H9 (cell line): Measurements from ENCODE around the gene CENPP. TPM values are rescaled to one million over a fixed set of nuclear protein-coding genes. Genes with fewer than 3 reads are reported as not detected.

Experiments
- DNase-seq: peaks from one replicate; pipeline ENCODE4 v3.0.0-alpha.2; 2017
- H2AFZ ChIP-seq: one replicate; pipeline ENCODE4 v1.6.1; 2013; ENCODE audit warnings: mild to moderate bottlenecking, low read length, control low read depth, moderate library complexity
- H2AK5ac ChIP-seq: 2 replicates; pipeline ENCODE4 v1.6.1; 2013; ENCODE audit warnings: low read length, control low read depth, mixed read lengths; ENCODE audit not compliant: insufficient read length
- H2BK120ac ChIP-seq: one replicate; pipeline ENCODE4 v1.6.1; 2013; ENCODE audit warnings: low read depth, mild to moderate bottlenecking, low read length, control low read depth, inconsistent platforms; ENCODE audit not compliant: poor library complexity, severe bottlenecking
- H2BK12ac ChIP-seq: 2 replicates; pipeline ENCODE4 v1.6.1; 2013; ENCODE audit warnings: low read length, control low read depth, mixed read lengths, low read depth; ENCODE audit not compliant: insufficient read length
- H2BK15ac ChIP-seq: 2 replicates; pipeline ENCODE4 v1.6.1; 2013; ENCODE audit warnings: low read depth, low read length, control low read depth
- H2BK20ac ChIP-seq: one replicate; pipeline ENCODE4 v1.6.1; 2013; ENCODE audit warnings: low read depth, mild to moderate bottlenecking, low read length, control low read depth, inconsistent platforms; ENCODE audit not compliant: poor library complexity, severe bottlenecking
- H2BK5ac ChIP-seq: 2 replicates; pipeline ENCODE4 v1.6.1; 2013; ENCODE audit warnings: low read length, control low read depth, mixed read lengths; ENCODE audit not compliant: insufficient read length
- H3K14ac ChIP-seq: 2 replicates; pipeline ENCODE4 v1.6.1; 2013; ENCODE audit warnings: low read length, control low read depth; ENCODE audit not compliant: insufficient read depth
- H3K18ac ChIP-seq: 2 replicates; pipeline ENCODE4 v1.6.1; 2013; ENCODE audit warnings: low read depth, mild to moderate bottlenecking, mixed read lengths, low read length, control low read depth; ENCODE audit not compliant: insufficient read length
- H3K23ac ChIP-seq: 2 replicates; pipeline ENCODE4 v1.6.1; 2013; ENCODE audit warnings: low read length, control low read depth, mixed read lengths, low read depth; ENCODE audit not compliant: insufficient read length
- H3K23me2 ChIP-seq: 2 replicates; pipeline ENCODE4 v1.6.1; 2013; ENCODE audit warnings: low read depth, mild to moderate bottlenecking, mixed read lengths, low read length, control low read depth; ENCODE audit not compliant: insufficient read length, poor library complexity, severe bottlenecking
- H3K27ac ChIP-seq: 2 replicates; pipeline ENCODE4 v1.5.1; 2013; ENCODE audit warnings: low read length, control low read depth, mixed read lengths, low read depth; ENCODE audit not compliant: insufficient read length
- H3K27me3 ChIP-seq: 2 replicates; pipeline ENCODE4 v1.6.1; 2013; ENCODE audit warnings: low read length, control low read depth, inconsistent platforms; ENCODE audit not compliant: insufficient read depth
- H3K4ac ChIP-seq: 2 replicates; pipeline ENCODE4 v1.6.1; 2013; ENCODE audit warnings: low read depth, mild to moderate bottlenecking, control low read depth, inconsistent platforms, low read length, moderate library complexity
- H3K4me1 ChIP-seq: 2 replicates; pipeline ENCODE4 v1.6.1; 2013; ENCODE audit warnings: low read length, control low read depth, inconsistent platforms; ENCODE audit not compliant: insufficient read depth
- H3K4me2 ChIP-seq: 2 replicates; pipeline ENCODE4 v1.6.1; 2013; ENCODE audit warnings: low read length, control low read depth, mixed read lengths; ENCODE audit not compliant: insufficient read length, insufficient read depth
- H3K56ac ChIP-seq: 2 replicates; pipeline ENCODE4 v1.6.1; 2013; ENCODE audit warnings: low read depth, mild to moderate bottlenecking, mixed read lengths, low read length, control low read depth; ENCODE audit not compliant: insufficient read length
- H3K79me1 ChIP-seq: 2 replicates; pipeline ENCODE4 v1.6.1; 2013; ENCODE audit warnings: low read depth, mild to moderate bottlenecking, moderate library complexity, low read length, control low read depth, inconsistent platforms; ENCODE audit not compliant: insufficient read depth, poor library complexity, severe bottlenecking
- H3K79me2 ChIP-seq: 2 replicates; pipeline ENCODE4 v1.6.1; 2013; ENCODE audit warnings: low read length, control low read depth, inconsistent platforms; ENCODE audit not compliant: insufficient read depth
- H3K9ac ChIP-seq: 2 replicates; pipeline ENCODE4 v1.6.1; 2013; ENCODE audit warnings: low read length, control low read depth, mixed read lengths; ENCODE audit not compliant: insufficient read length; ENCODE audit errors: extremely low read depth
- H3K9me3 ChIP-seq: one replicate; pipeline ENCODE4 v1.6.1; 2013; ENCODE audit warnings: low read depth, low read length, inconsistent platforms; ENCODE audit not compliant: control insufficient read depth
- H3T11ph ChIP-seq: one replicate; pipeline ENCODE4 v1.6.1; 2013; ENCODE audit warnings: mild to moderate bottlenecking, low read length, control low read depth, inconsistent platforms
- H4K20me1 ChIP-seq: one replicate; pipeline ENCODE4 v1.6.1; 2013; ENCODE audit not compliant: control insufficient read depth, insufficient read length, insufficient read depth
- H4K5ac ChIP-seq: 2 replicates; pipeline ENCODE4 v1.6.1; 2013; ENCODE audit warnings: low read depth, mild to moderate bottlenecking, mixed read lengths, low read length, control low read depth; ENCODE audit not compliant: insufficient read length
- H4K8ac ChIP-seq: replicated peaks from 2 replicates; pipeline ENCODE4 v1.6.1; 2013; ENCODE audit warnings: low read length, control low read depth, mixed read lengths, low read depth; ENCODE audit not compliant: insufficient read length
- H4K91ac ChIP-seq: 2 replicates; pipeline ENCODE4 v1.6.1; 2013; ENCODE audit warnings: low read depth, mild to moderate bottlenecking, moderate library complexity, mixed read lengths, low read length, control low read depth; ENCODE audit not compliant: insufficient read length
- H3K27ac Mint-ChIP-seq, 3 experiments: 2 replicates in 2 of 3; 3 replicates in 1 of 3; pipeline ENCODE4 v1.8.0; 2020 to 2021; ENCODE audit warnings: mixed read lengths in 3 of 3, mild to moderate bottlenecking in 1 of 3, moderate library complexity in 1 of 3
- H3K27me3 Mint-ChIP-seq: 2 replicates; pipeline ENCODE4 v1.8.0; 2021; ENCODE audit warnings: low read depth, mild to moderate bottlenecking, moderate library complexity, mixed read lengths
- H3K36me3 Mint-ChIP-seq, 3 experiments: 2 replicates in 2 of 3; 3 replicates in 1 of 3; pipeline ENCODE4 v1.8.0; 2020 to 2021; ENCODE audit warnings: low read depth in 3 of 3, mixed read lengths in 3 of 3; ENCODE audit not compliant: insufficient read depth in 1 of 3
- H3K4me1 Mint-ChIP-seq, 2 experiments: 2 replicates each; pipeline ENCODE4 v1.8.0; 2020; ENCODE audit warnings: mixed read lengths in 2 of 2
- H3K4me3 Mint-ChIP-seq, 2 experiments: 2 replicates in 1 of 2; 3 replicates in 1 of 2; pipeline ENCODE4 v1.8.0; 2020 to 2021; ENCODE audit warnings: mild to moderate bottlenecking in 2 of 2, mixed read lengths in 2 of 2, moderate library complexity in 1 of 2
- H3K9me3 Mint-ChIP-seq, 2 experiments: 2 replicates in 1 of 2; 3 replicates in 1 of 2; pipeline ENCODE4 v1.8.0; 2020; ENCODE audit warnings: mild to moderate bottlenecking in 2 of 2, mixed read lengths in 2 of 2, moderate library complexity in 1 of 2
- CTCF ChIP-seq: fragments of 200-600 bp; sonication (generic); conservative IDR thresholded peaks from 3 replicates; pipeline ENCODE4 v1.8.0; 2021; ENCODE audit warnings: antibody characterized with exemption, mild to moderate bottlenecking
- WGBS: extraction: QIAGEN DNeasy Blood & Tissue Kit; methylation state at CpG from one replicate; pipeline ENCODE4 v1.1.7; 2013; ENCODE audit warnings: missing lambda C conversion rate, low lambda C conversion rate, mixed read lengths; ENCODE audit not compliant: insufficient read length; ENCODE audit errors: extremely low coverage; 5-methylcytosine and 5-hydroxymethylcytosine counted together
- total RNA-seq: library from RNA; stranded (reverse); gene quantifications from 2 replicates; pipeline ENCODE4 v1.2.1, GENCODE V29; 2021

The CENPP gene
- total RNA-seq, 1 experiment from 2014 or later, result 9.1 TPM

GRCh38 chr9:92507496-92507895, 181.7 kb downstream of the CENPP start:
- Histone ChIP-seq H2AK5ac (no peak overlapping the region), H3K14ac (no peak overlapping the region), H3K23ac (no peak overlapping the region), H2BK20ac (no peak overlapping the region), H3K27ac (no peak overlapping the region), H3K23me2 (no peaks in the 10 kb centered on the region), H3K9me3 (no peaks in the 10 kb centered on the region), H2AFZ (no peak overlapping the region), H3T11ph (no peak overlapping the region), H2BK5ac (no peak overlapping the region), H3K4me2 (no peak overlapping the region), H2BK12ac (no peak overlapping the region), H4K91ac (no peak overlapping the region), H3K56ac (no peak overlapping the region), H4K5ac (no peak overlapping the region), H4K8ac (no peak overlapping the region), H3K18ac (no peak overlapping the region), H3K9ac (no peak overlapping the region), H3K4ac (no peak overlapping the region; the same call in 1 of the 2 replicates), H3K27me3 (no peaks in the 10 kb centered on the region), H4K20me1 (no peaks in the 10 kb centered on the region), H3K79me2 (no peaks in the 10 kb centered on the region), H2BK15ac (no peak overlapping the region), H2BK120ac (no peak overlapping the region), H3K79me1 (no peaks in the 10 kb centered on the region), H3K4me1 (peaks cover 2% of the 10 kb centered on the region; the same call in 1 of the 2 replicates)
- Mint-ChIP-seq H3K27me3 (no peaks in the 10 kb centered on the region), H3K4me3 (no peak overlapping the region), H3K9me3 (no peaks in the 10 kb centered on the region), H3K4me1 (peaks cover 10 to 16% of the 10 kb centered on the region in 2 experiments), H3K27ac (peak overlapping the region in 1 of 3 experiments; percentile 52; a peak in 3 of 7 replicates), H3K36me3 (no peaks in the 10 kb centered on the region)
- no peak for TF ChIP-seq CTCF
- no peak for DNase-seq
- WGBS, result no CpG with 5 or more reads among the region's 4 CpGs
